Cortex of kidney (tissue), 1 donor: ENCODE data around the gene RBMY1J.
"Not testable (repeated sequence)": the region's sequence is repeated elsewhere in the genome, so short reads cannot be mapped to it uniquely, and the experiment has no call there.

Experiments used
- DNase-seq: peaks from one replicate; lab custom pipeline; 2025; lab: John Stamatoyannopoulos, UW

RBMY1J gene

GRCh38 chrY:22403110-22403509, at the start of gene RBMY1J:
Gene RBMY1J (plus strand): TSS chrY:22403410. CDS start chrY:22405448, 2,038 bp downstream.
- not testable (repeated sequence) for DNase-seq

GRCh38 chrY:22367416-22367815, 35.8 kb upstream of the RBMY1J start:
- DNase-seq, result no peak

GRCh38 chrY:22370623-22371022, 32.6 kb upstream of the RBMY1J start:
- DNase-seq, result no peak

GRCh38 chrY:22373494-22373893, 29.7 kb upstream of the RBMY1J start:
- DNase-seq, result no peak

DNA sequence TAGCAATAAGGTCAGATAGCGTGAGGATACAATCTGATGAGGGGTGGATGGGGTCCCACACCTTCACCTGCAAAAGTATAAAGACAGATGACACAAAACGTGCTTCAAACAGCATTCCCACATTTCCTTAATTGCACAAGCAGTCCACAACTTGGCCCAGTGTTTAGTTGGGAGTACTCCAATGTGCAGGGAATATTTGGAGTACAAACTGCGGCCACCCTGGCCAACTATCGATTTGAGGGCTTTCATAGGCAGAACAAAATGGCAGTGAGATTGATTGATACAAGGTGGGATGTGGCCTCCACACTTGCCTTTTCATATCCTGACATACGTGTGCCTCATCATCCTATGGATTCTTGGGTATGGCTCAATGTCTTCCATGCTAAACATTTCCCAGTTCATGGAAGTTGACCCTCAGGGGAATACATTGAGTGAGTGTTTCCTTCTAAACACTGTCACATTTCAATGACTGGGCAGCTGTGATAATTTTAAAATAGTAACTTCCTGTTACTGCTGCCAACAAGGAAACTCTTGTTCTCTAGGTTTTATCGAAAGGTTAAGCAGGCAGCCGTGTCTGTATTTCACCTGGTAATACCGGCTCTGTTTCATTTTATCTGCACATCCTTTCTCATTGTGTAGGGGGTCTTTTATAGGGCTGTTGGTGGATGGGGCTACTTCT, 41.6 kb downstream of the RBMY1J start:
- DNase-seq, result not testable (repeated sequence)

DNA sequence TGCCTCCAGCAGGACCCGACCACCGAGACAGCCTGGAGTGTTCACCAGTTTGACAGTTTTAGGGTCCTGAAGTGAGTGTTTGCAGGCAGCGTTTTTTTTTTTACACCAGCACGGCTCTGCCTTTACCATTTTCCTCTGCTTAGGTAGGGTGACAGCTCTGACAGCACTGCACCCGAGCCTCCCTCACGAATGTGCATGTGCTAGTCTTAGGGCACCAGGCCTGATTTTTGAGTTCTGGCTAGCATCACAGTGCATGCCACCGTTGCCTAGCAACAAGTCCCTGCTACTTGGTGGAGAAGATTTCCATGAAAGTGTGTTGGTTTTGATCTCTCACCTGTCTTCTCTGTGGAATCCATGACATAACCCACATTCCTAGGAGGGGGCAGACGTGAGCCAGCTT, 52.3 kb downstream of the RBMY1J start:
- DNase-seq, result not testable (repeated sequence)

DNA sequence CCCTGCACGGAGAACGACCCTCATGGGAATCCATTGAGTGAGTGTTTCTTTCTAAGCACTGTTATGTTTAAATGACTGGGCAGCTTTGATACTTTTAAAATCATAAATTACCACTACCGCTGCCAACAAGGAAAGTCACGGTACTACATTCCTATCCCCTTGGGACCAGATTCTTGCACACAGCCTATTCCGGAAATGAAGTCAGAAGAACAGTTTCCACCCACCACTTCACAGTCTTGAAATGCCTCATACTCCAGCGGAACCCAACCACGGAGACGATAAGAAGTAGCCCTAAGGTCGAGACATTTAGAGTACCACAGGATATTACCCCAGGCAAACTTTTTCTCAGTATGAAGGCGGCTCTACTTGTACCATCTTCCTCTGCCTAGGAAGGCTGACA, 58.8 kb downstream of the RBMY1J start:
- DNase-seq, result not testable (repeated sequence)
